Stromal cell of bone marrow (primary cell): ENCODE results near the gene PPP1R13L.

Experiments
- DNase-seq: peaks from one replicate; pipeline ENCODE4 v3.0.0-alpha.2; 2012; ENCODE audit warnings: low read depth

PPP1R13L gene

GRCh38 chr19:45406226-45407090 lies 1.6 kb upstream of the PPP1R13L start, which contains the start of gene POLR1G:
Gene POLR1G, plus strand, starts transcription at chr19:45406644. Its CDS starts 53 bp downstream, at chr19:45406697.
- peak; percentile 75 for DNase-seq

GRCh38 chr19:45405435-45406225 lies 761 bp upstream of the PPP1R13L start:
- peak; percentile 79 for DNase-seq

GRCh38 chr19:45403781-45404556 lies 900 bp downstream of the PPP1R13L start:
- DNase-seq: no peak

GRCh38 chr19:45403272-45403671 lies 1.6 kb downstream of the PPP1R13L start:
- DNase-seq: no peak

- DNase-seq: no peak
Observed at GRCh38 chr19:45402298-45403061, 2.4 kb downstream of the PPP1R13L start.

- no peak for DNase-seq
Observed at GRCh38 chr19:45401815-45402214, 3.1 kb downstream of the PPP1R13L start.

GRCh38 chr19:45400192-45400591 lies 4.7 kb downstream of the PPP1R13L start:
- no peak for DNase-seq

- DNase-seq: no peak
Observed at GRCh38 chr19:45395821-45396617, 8.8 kb downstream of the PPP1R13L start.

GRCh38 chr19:45391871-45392665 lies 12.8 kb downstream of the PPP1R13L start:
- no peak for DNase-seq

- no peak for DNase-seq
Observed at GRCh38 chr19:45391346-45391745, 13.5 kb downstream of the PPP1R13L start.

GRCh38 chr19:45385392-45386221 lies 19.3 kb downstream of the PPP1R13L start:
- DNase-seq: no peak

GRCh38 chr19:45382426-45382825 lies 22.4 kb downstream of the PPP1R13L start:
- no peak for DNase-seq

- no peak for DNase-seq
Observed at GRCh38 chr19:45380107-45380506, 24.8 kb downstream of the PPP1R13L start.

- DNase-seq: peak; percentile 74
Observed at GRCh38 chr19:45376045-45376724, 28.7 kb downstream of the PPP1R13L start.

GRCh38 chr19:45370410-45371204 lies 34.3 kb downstream of the PPP1R13L start, which contains the start of gene ERCC2:
Gene ERCC2, minus strand, starts transcription at chr19:45370573. Its CDS starts 33 bp downstream, at chr19:45370540.
- peak; percentile 97 for DNase-seq

GRCh38 chr19:45368737-45369340 lies 36.0 kb downstream of the PPP1R13L start:
- DNase-seq: no peak

- no peak for DNase-seq
Observed at GRCh38 chr19:45368127-45368526, 36.7 kb downstream of the PPP1R13L start.
